ENCODE data around the gene BSN. TPM values are rescaled to one million over a fixed set of nuclear protein-coding genes. Genes with fewer than 3 reads are reported as not detected.

Gene BSN
- total and polyA plus RNA-seq, 2 donors (not counting 3 experiments of a cell fraction or from before 2014, with no cell fraction given): 0.04 to 0.27 TPM

DNA sequence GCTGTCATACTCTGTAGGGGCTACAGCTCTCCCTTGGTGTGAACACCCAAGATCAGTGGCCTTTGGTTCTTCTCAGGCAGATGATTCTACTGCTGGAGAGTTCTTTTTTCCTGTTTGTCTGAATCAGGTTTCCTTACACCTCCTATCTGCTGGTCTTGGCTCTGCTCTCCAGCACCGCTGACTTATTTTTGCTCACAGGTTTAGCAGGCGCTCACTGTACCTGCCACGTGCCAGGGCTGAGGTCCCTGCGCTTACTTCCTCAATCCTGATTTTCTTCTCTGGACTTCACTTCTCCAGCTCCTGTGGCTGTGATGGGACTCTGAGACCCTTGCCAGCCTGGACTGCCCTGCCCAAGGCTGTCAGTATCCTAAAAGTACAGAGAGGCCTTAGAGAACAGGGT lies 9.5 kb downstream of the BSN start:
- no peaks in the 10 kb centered on the region for H3K79me2 ChIP-seq (ENCODE audit: control insufficient read depth, insufficient read depth, low read length)
- H3K27me3 ChIP-seq (ENCODE audit: control insufficient read depth in 2 of 2, insufficient read depth in 2 of 2, low read length in 2 of 2): peaks cover 4 to 5% of the 10 kb centered on the region in 2 experiments
- H3K27ac ChIP-seq (ENCODE audit: insufficient read depth, low read depth, low read length): no peak overlapping the region
- FAIRE-seq (no peak), DNase-seq (ENCODE audit: low read depth, low spot score) (no peak)
- no TSS peak for BruUV-seq (replicated peaks)
- no peaks in the 10 kb centered on the region for H3K4me1 ChIP-seq (ENCODE audit: control insufficient read depth, extremely low read depth, insufficient read depth, low read length)
- H2AFZ ChIP-seq (ENCODE audit: low read depth, low read length): no peak overlapping the region
- intact Hi-C loops (cut with micrococcal nuclease): no loop called here
- H3K4me3 ChIP-seq (replicated peaks in 1 of 3; ENCODE audit: insufficient read depth in 1 of 3, low read depth in 1 of 3, low read length in 3 of 3): no peak overlapping the region
- no peaks in the 10 kb centered on the region for H4K20me1 ChIP-seq (replicated peaks; ENCODE audit: control insufficient read depth, extremely low read depth, insufficient read depth, low read length)
- H3K9ac ChIP-seq (replicated peaks; ENCODE audit: extremely low read depth, insufficient read depth, low read length): no peak overlapping the region
- TF ChIP-seq MYC (IDR thresholded peaks at IDR 0.05; ENCODE audit: low read depth, low read length) (no peak), CTCF (IDR thresholded peaks at IDR 0.05; ENCODE audit: extremely low read depth in 1 of 2, insufficient read depth in 1 of 2, low read depth in 1 of 2, low read length in 2 of 2) (no peak), POLR2AphosphoS5 (IDR thresholded peaks at IDR 0.05; ENCODE audit: insufficient read depth, low read depth, low read length) (no peak), FOS (IDR thresholded peaks at IDR 0.05; ENCODE audit: borderline replicate concordance, insufficient read depth, low read length) (no peak), GATA2 (IDR thresholded peaks at IDR 0.05; ENCODE audit: insufficient read depth, insufficient read length, low read depth, low read length) (no peak), JUN (IDR thresholded peaks at IDR 0.05; ENCODE audit: borderline replicate concordance, insufficient read depth, insufficient read length, low read depth) (no peak), EZH2 (IDR thresholded peaks at IDR 0.05; ENCODE audit: borderline replicate concordance, low read depth, low read length, severe bottlenecking) (no peak)
- TF ChIP-seq, protein P1, sequence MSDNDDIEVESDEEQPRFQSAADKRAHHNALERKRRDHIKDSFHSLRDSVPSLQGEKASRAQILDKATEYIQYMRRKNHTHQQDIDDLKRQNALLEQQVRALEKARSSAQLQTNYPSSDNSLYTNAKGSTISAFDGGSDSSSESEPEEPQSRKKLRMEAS (IDR thresholded peaks at IDR 0.05; ENCODE audit: insufficient read depth, insufficient read length): no peak
- H3K36me3 ChIP-seq (ENCODE audit: control insufficient read depth in 2 of 2, extremely low read depth in 1 of 2, insufficient read depth in 2 of 2, low read length in 2 of 2): no peaks in the 10 kb centered on the region
- CTCF ChIA-PET: no interaction called here
- POLR2A ChIA-PET: no interaction called here
- no peaks in the 10 kb centered on the region for H3K9me1 ChIP-seq (replicated peaks; ENCODE audit: control insufficient read depth, extremely low read depth, insufficient read depth, low read length)
- H3K4me2 ChIP-seq (ENCODE audit: insufficient read depth, low read length): no peak overlapping the region
- dilution Hi-C loops (cut with MboI; ENCODE audit: extremely low pct_ligation_motif_present, low sequenced_read_pairs): no loop called here
- H3K9me3 ChIP-seq (replicated peaks; ENCODE audit: control insufficient read depth, insufficient read depth, low read length): no peaks in the 10 kb centered on the region

Measured in endothelial cell of umbilical vein (primary cell).